ENCODE results near the gene UBAC2.

GRCh38 chr13:99251921-99252320 is 51.3 kb downstream of the UBAC2 start:
- TF ChIP-seq CTCF (IDR thresholded peaks at IDR 0.05) = no peak
- no peak for TF ChIP-seq EP300 (IDR thresholded peaks at IDR 0.05)
- no peak for TF ChIP-seq POLR2A (IDR thresholded peaks at IDR 0.05)
- TF ChIP-seq POLR2AphosphoS5 (IDR thresholded peaks at IDR 0.05) = no peak

Data from sigmoid colon (tissue), 4 donors.